GM23338 (cell line): ENCODE measurements around the gene APOL2. TPM values are rescaled to one million over a fixed set of nuclear protein-coding genes. Genes with fewer than 3 reads are reported as not detected.

Source experiments
- ATAC-seq: fragments of 200-7000 bp; cut with Tn5 transposase; 3 replicates; pipeline ENCODE4 v1.9.1; 2020
- DNase-seq: peaks from one replicate; pipeline ENCODE4 v3.0.0-alpha.2; 2015; ENCODE audit warnings: low spot score
- H2AFZ ChIP-seq: fragments of 200-600 bp; sonication (generic); 2 replicates; pipeline ENCODE4 v1.8.0; 2016; ENCODE audit warnings: antibody characterized with exemption, mild to moderate bottlenecking, moderate library complexity
- H3F3A ChIP-seq: fragments of 200-600 bp; sonication (generic); replicated peaks from 2 replicates; pipeline ENCODE4 v1.8.0; 2017; ENCODE audit warnings: antibody characterized with exemption, mixed run types, low read depth
- H3K27ac ChIP-seq: fragments of 200-600 bp; sonication (generic); 2 replicates; pipeline ENCODE4 v1.6.1; 2016; ENCODE audit warnings: low read depth
- H3K27me3 ChIP-seq: fragments of 200-600 bp; sonication (generic); 2 replicates; pipeline ENCODE4 v1.8.0; 2016; ENCODE audit warnings: mild to moderate bottlenecking, mixed run types, moderate library complexity; ENCODE audit not compliant: insufficient read depth
- H3K36me3 ChIP-seq: fragments of 200-600 bp; sonication (generic); 2 replicates; pipeline ENCODE4 v1.8.0; 2016; ENCODE audit warnings: mild to moderate bottlenecking; ENCODE audit not compliant: insufficient read depth
- H3K4me1 ChIP-seq: fragments of 200-600 bp; sonication (generic); 2 replicates; pipeline ENCODE4 v1.8.0; 2016; ENCODE audit warnings: mild to moderate bottlenecking, moderate library complexity; ENCODE audit not compliant: insufficient read depth
- H3K4me2 ChIP-seq: fragments of 200-600 bp; sonication (generic); 2 replicates; pipeline ENCODE4 v1.7.1; 2017; ENCODE audit warnings: mixed run types
- H3K4me3 ChIP-seq: fragments of 200-600 bp; sonication (generic); 2 replicates; pipeline ENCODE4 v1.6.1; 2016; ENCODE audit warnings: mixed run types
- H3K79me2 ChIP-seq: fragments of 200-600 bp; sonication (generic); replicated peaks from 2 replicates; pipeline ENCODE4 v1.8.0; 2017; ENCODE audit warnings: mild to moderate bottlenecking; ENCODE audit not compliant: insufficient read depth
- H3K9me2 ChIP-seq: fragments of 200-600 bp; sonication (generic); 2 replicates; pipeline ENCODE4 v1.8.0; 2017; ENCODE audit not compliant: insufficient read depth
- H4K20me1 ChIP-seq: fragments of 200-600 bp; sonication (generic); replicated peaks from 2 replicates; pipeline ENCODE4 v1.8.0; 2017; ENCODE audit warnings: mild to moderate bottlenecking; ENCODE audit not compliant: insufficient read depth
- H3K27ac Mint-ChIP-seq: 2 replicates; pipeline ENCODE4 v1.8.0; 2020; ENCODE audit warnings: inconsistent platforms, mild to moderate bottlenecking, moderate library complexity, mixed read lengths
- H3K27me3 Mint-ChIP-seq: 3 replicates; pipeline ENCODE4 v1.8.0; 2022; ENCODE audit warnings: low read depth, mild to moderate bottlenecking, moderate library complexity, mixed read lengths, inconsistent platforms; ENCODE audit not compliant: insufficient read depth, poor library complexity
- H3K36me3 Mint-ChIP-seq: 3 replicates; pipeline ENCODE4 v1.8.0; 2021; ENCODE audit warnings: low read depth, mild to moderate bottlenecking, inconsistent platforms, moderate library complexity, mixed read lengths
- H3K4me1 Mint-ChIP-seq: 3 replicates; pipeline ENCODE4 v1.8.0; 2020; ENCODE audit warnings: mild to moderate bottlenecking, inconsistent platforms, mixed read lengths
- H3K4me3 Mint-ChIP-seq: 3 replicates; pipeline ENCODE4 v1.8.0; 2021; ENCODE audit warnings: moderate library complexity, mild to moderate bottlenecking, inconsistent platforms, mixed read lengths
- H3K9me3 Mint-ChIP-seq: 3 replicates; pipeline ENCODE4 v1.8.0; 2020; ENCODE audit warnings: moderate library complexity, mild to moderate bottlenecking, inconsistent platforms, mixed read lengths
- CTCF ChIP-seq, 2 experiments: fragments of 200-600 bp in 1 of 2; sonication (generic) in 1 of 2; conservative IDR thresholded peaks; 2 replicates each; pipeline versions ENCODE4 v1.5.1 to v1.6.1; 2016 to 2017; ENCODE audit warnings: antibody characterized with exemption in 2 of 2, low read depth in 2 of 2, mild to moderate bottlenecking in 2 of 2, moderate library complexity in 1 of 2
- EZH2 ChIP-seq: fragments of 200-600 bp; sonication (generic); IDR thresholded peaks from one replicate; pipeline ENCODE4 v1.8.0; 2017; ENCODE audit warnings: antibody characterized with exemption, mild to moderate bottlenecking, low read depth; ENCODE audit not compliant: unreplicated experiment
- EZH2phosphoT487 ChIP-seq: fragments of 200-600 bp; sonication (generic); IDR thresholded peaks from one replicate; pipeline ENCODE4 v1.8.1; 2018; ENCODE audit warnings: antibody characterized with exemption; ENCODE audit not compliant: unreplicated experiment
- NANOG ChIP-seq: IDR thresholded peaks from 2 replicates; pipeline ENCODE4 v1.6.1; 2016; ENCODE audit warnings: antibody characterized with exemption, borderline replicate concordance
- POLR2AphosphoS5 ChIP-seq: IDR thresholded peaks from 2 replicates; pipeline ENCODE4 v1.6.1; 2016; ENCODE audit warnings: antibody characterized with exemption, low read depth
- REST ChIP-seq: IDR thresholded peaks from one replicate; pipeline ENCODE4 v1.6.1; 2018; ENCODE audit warnings: antibody characterized with exemption; ENCODE audit not compliant: unreplicated experiment
- STAT1 ChIP-seq: IDR thresholded peaks from one replicate; pipeline ENCODE4 v1.6.1; 2016; ENCODE audit warnings: antibody characterized with exemption; ENCODE audit not compliant: unreplicated experiment
- ZNF114 ChIP-seq: fragments of 250-450 bp; sonication (Bioruptor Pico); IDR thresholded peaks from 2 replicates; pipeline ENCODE4 v1.5.0; 2020; ENCODE audit warnings: mild to moderate bottlenecking, moderate library complexity
- polyA plus RNA-seq: library from polyadenylated mRNA; unstranded; fragments of >200 nt; fragmentation: Nextera tagmentation; extraction: Ambion mirVana; gene quantifications from 2 replicates; pipeline ENCODE4 v1.2.1, GENCODE V29; 2016
- total RNA-seq: library from RNA; depleted of rRNA; stranded (reverse); fragments of >200 nt; shearing (Covaris generic); gene quantifications from 2 replicates; pipeline ENCODE4 v1.2.3, GENCODE V29; 2014

Gene APOL2
- total and polyA plus RNA-seq, 2 experiments from 2014 or later, result 5.5 to 10.4 TPM

- Mint-ChIP-seq H3K4me1 (no peaks in the 10 kb centered on the region), H3K27ac (no peak overlapping the region), H3K9me3 (peaks cover 26% of the 10 kb centered on the region), H3K27me3 (peaks cover 2% of the 10 kb centered on the region), H3K36me3 (peaks cover 6% of the 10 kb centered on the region; the same call in 1 of the 3 replicates), H3K4me3 (no peak overlapping the region)
- Histone ChIP-seq H3K79me2 (no peaks in the 10 kb centered on the region), H3K9me2 (no peaks in the 10 kb centered on the region; the same call in none of the 2 replicates), H3K27me3 (no peaks in the 10 kb centered on the region), H3F3A (no peaks in the 10 kb centered on the region), H2AFZ (no peak overlapping the region), H3K4me2 (no peak overlapping the region), H3K4me3 (no peak overlapping the region), H3K36me3 (no peaks in the 10 kb centered on the region; the same call in 1 of the 2 replicates), H4K20me1 (no peaks in the 10 kb centered on the region), H3K27ac (no peak overlapping the region), H3K4me1 (0 out of 2 replicates have a peak, but pooled peaks cover under 1% of the 10 kb centered on the region)
- TF ChIP-seq POLR2AphosphoS5 (no peak), ZNF114 (CRISPR knock-in tag) (no peak), EZH2 (no peak), REST (no peak), STAT1 (no peak), NANOG (no peak)
- ATAC-seq, result no peak
- no peak for DNase-seq
These were observed 6.6 kb upstream of the APOL2 start for GRCh38 chr22:36245805-36246356.

GRCh38 chr22:36244522-36245391, 5.4 kb upstream of the APOL2 start:
- peaks cover 2% of the 10 kb centered on the region for H3K27me3 Mint-ChIP-seq
- Histone ChIP-seq H3K9me2 (no peaks in the 10 kb centered on the region; the same call in none of the 2 replicates), H3K4me3 (no peak overlapping the region), H3K27ac (no peak overlapping the region), H3K27me3 (no peaks in the 10 kb centered on the region), H2AFZ (no peak overlapping the region), H3K79me2 (no peaks in the 10 kb centered on the region), H3F3A (no peaks in the 10 kb centered on the region), H3K4me1 (no peaks in the 10 kb centered on the region), H4K20me1 (no peaks in the 10 kb centered on the region), H3K36me3 (no peaks in the 10 kb centered on the region; the same call in 1 of the 2 replicates), H3K4me2 (no peak overlapping the region)
- H3K36me3 Mint-ChIP-seq, result peaks cover 6% of the 10 kb centered on the region; the same call in 1 of the 3 replicates
- DNase-seq (no peak), ATAC-seq (no peak)
- H3K9me3 Mint-ChIP-seq, result peaks cover 26% of the 10 kb centered on the region
- H3K27ac Mint-ChIP-seq, result no peak overlapping the region
- TF ChIP-seq ZNF114 (CRISPR knock-in tag), result no peak
- TF ChIP-seq STAT1, result no peak
- TF ChIP-seq EZH2phosphoT487, result no peak
- no peak for TF ChIP-seq CTCF (conservative IDR thresholded peaks at IDR 0.05; ENCODE audit: low read depth in 2 of 2)
- no peak for TF ChIP-seq EZH2
- no peak for TF ChIP-seq REST
- peaks cover 4% of the 10 kb centered on the region for H3K4me1 Mint-ChIP-seq
- no peak overlapping the region for H3K4me3 Mint-ChIP-seq
